HG03439 (cell line): ENCODE data around the gene NODAL.

ENCODE experiments used
- ATAC-seq: cut with Tn5 transposase; IDR thresholded peaks from one replicate; pipeline ENCODE4 v1.9.1; 2021; ENCODE audit warnings: mild to moderate bottlenecking, moderate library complexity; ENCODE audit not compliant: unreplicated experiment

NODAL gene

GRCh38 chr10:70435241-70436085, 6.0 kb downstream of the NODAL start:
- no peak for ATAC-seq

GRCh38 chr10:70433581-70434280, 7.8 kb downstream of the NODAL start:
- ATAC-seq, result no peak

GRCh38 chr10:70432561-70433263, 8.8 kb downstream of the NODAL start:
- no peak for ATAC-seq

- ATAC-seq, result no peak
Measured at GRCh38 chr10:70432101-70432500, 9.4 kb downstream of the NODAL start.

- no peak for ATAC-seq
Measured at GRCh38 chr10:70430493-70431445, 10.7 kb downstream of the NODAL start.

GRCh38 chr10:70426823-70427222, 14.7 kb downstream of the NODAL start:
- ATAC-seq, result no peak

- ATAC-seq, result no peak
Measured at GRCh38 chr10:70425096-70425495, 16.4 kb downstream of the NODAL start.

- no peak for ATAC-seq
Measured at GRCh38 chr10:70424320-70424719, 17.2 kb downstream of the NODAL start.

- no peak for ATAC-seq
Measured at GRCh38 chr10:70418713-70419112, 22.8 kb downstream of the NODAL start.

- ATAC-seq, result no peak
Measured at GRCh38 chr10:70418229-70418628, 23.3 kb downstream of the NODAL start.

- no peak for ATAC-seq
Measured at GRCh38 chr10:70417568-70417967, 23.9 kb downstream of the NODAL start.

GRCh38 chr10:70412356-70412755, 29.1 kb downstream of the NODAL start:
- ATAC-seq, result no peak

GRCh38 chr10:70410608-70411007, 30.9 kb downstream of the NODAL start:
- no peak for ATAC-seq

- ATAC-seq, result no peak
Measured at GRCh38 chr10:70409772-70410171, 31.7 kb downstream of the NODAL start.

GRCh38 chr10:70405037-70405824, 36.2 kb downstream of the NODAL start:
- ATAC-seq, result no peak

- ATAC-seq, result no peak
Measured at GRCh38 chr10:70404787-70405036, 36.8 kb downstream of the NODAL start.

GRCh38 chr10:70404036-70404786, 37.3 kb downstream of the NODAL start, which contains the start of gene EIF4EBP2:
EIF4EBP2 (plus strand) TSS chr10:70404145; CDS start chr10:70404402, 257 bp downstream.
- ATAC-seq, result peak; percentile 86

GRCh38 chr10:70403483-70404035, 37.9 kb downstream of the NODAL start:
- ATAC-seq, result no peak

- no peak for ATAC-seq
Measured at GRCh38 chr10:70399177-70399576, 42.3 kb downstream of the NODAL start.
